Fibroblast of upper back skin (primary cell): ENCODE data around the gene PTDSS2.
"Not testable (repeated sequence)": the region's sequence is repeated elsewhere in the genome, so short reads cannot be mapped to it uniquely, and the experiment has no call there.

Experiments used
- DNase-seq: peaks from one replicate; pipeline ENCODE4 v3.0.0-alpha.2; 2013

Gene PTDSS2

GRCh38 chr11:433641-434040 is 16.4 kb upstream of the PTDSS2 start:
- DNase-seq: no peak

- no peak for DNase-seq
Observed at GRCh38 chr11:434496-434895, 15.6 kb upstream of the PTDSS2 start.

GRCh38 chr11:434999-435740 is 14.9 kb upstream of the PTDSS2 start:
- not testable (repeated sequence) for DNase-seq

- DNase-seq: no peak
Observed at GRCh38 chr11:437228-437870, 12.7 kb upstream of the PTDSS2 start.

- DNase-seq: no peak
Observed at GRCh38 chr11:438101-438844, 11.8 kb upstream of the PTDSS2 start.

GRCh38 chr11:439315-440064 is 10.6 kb upstream of the PTDSS2 start:
- no peak for DNase-seq

- no peak for DNase-seq
Observed at GRCh38 chr11:440065-441042, 9.7 kb upstream of the PTDSS2 start.

GRCh38 chr11:441043-441417 is 9.0 kb upstream of the PTDSS2 start:
- DNase-seq: no peak

- no peak for DNase-seq
Observed at GRCh38 chr11:441418-442274, 8.4 kb upstream of the PTDSS2 start, which contains the start of gene ANO9. Gene ANO9 (minus strand): TSS chr11:442011. CDS start chr11:441926, 85 bp downstream.

GRCh38 chr11:442611-443081 is 7.4 kb upstream of the PTDSS2 start:
- no peak for DNase-seq

- DNase-seq: peak; percentile 44
Observed at GRCh38 chr11:443542-444199, 6.4 kb upstream of the PTDSS2 start.

GRCh38 chr11:444396-445144 is 5.5 kb upstream of the PTDSS2 start:
- DNase-seq: peak; percentile 10

GRCh38 chr11:445765-446588 is 4.1 kb upstream of the PTDSS2 start:
- DNase-seq: no peak

- DNase-seq: no peak
Observed at GRCh38 chr11:446891-447290, 3.2 kb upstream of the PTDSS2 start.

- peak; percentile 88 for DNase-seq
Observed at GRCh38 chr11:447923-448731, 2.0 kb upstream of the PTDSS2 start.

GRCh38 chr11:450809-451451 is 851 bp downstream of the PTDSS2 start:
- peak; percentile 59 for DNase-seq

GRCh38 chr11:451738-452137 is 1.7 kb downstream of the PTDSS2 start:
- no peak for DNase-seq
